Naive thymus-derived CD8-positive, alpha-beta T cell (primary cell): ENCODE results near the gene MEIKIN. TPM values are rescaled to one million over a fixed set of nuclear protein-coding genes. Genes with fewer than 3 reads are reported as not detected.

Experiments used
- polyA plus RNA-seq, 3 donors: library from polyadenylated mRNA; unstranded; fragments of 300-500 nt; fragmentation: Illumina TruSeq; gene quantifications; one replicate each; pipeline ENCODE4 v1.2.3, GENCODE V29; 2021
- total RNA-seq, 8 experiments: library from RNA in 2 of 8; stranded (reverse) in 2 of 8; gene quantifications; one replicate each; pipeline ENCODE4 v1.2.3 and lab custom pipeline; 2021 to 2026

The MEIKIN gene
- total and polyA plus RNA-seq, 5 experiments from 2014 or later: 2.7 to 2.8 TPM; not detected in 3

Other genes starting within 250 kb of the MEIKIN start
- 10 to 100 TPM; 35.2 to 38.1 TPM for gene FNIP1, start 148.6 kb downstream of the MEIKIN start, total RNA-seq
- 10 to 100 TPM in 2 of 3 donors, 1 to 10 TPM in 1; 6.7 to 11.8 (median 10.5) TPM for gene FNIP1, start 148.6 kb downstream of the MEIKIN start, polyA plus RNA-seq
- gene ACSL6, start 66.0 kb upstream of the MEIKIN start, total RNA-seq: 10 to 100 TPM; 40.0 to 41.8 TPM
- 10 to 100 TPM; 11.4 to 16.5 (median 14.0) TPM for gene ACSL6, start 66.0 kb upstream of the MEIKIN start, polyA plus RNA-seq
- not detected for gene IL3, start 115.0 kb upstream of the MEIKIN start, total RNA-seq
- gene IL3, start 115.0 kb upstream of the MEIKIN start, polyA plus RNA-seq: not detected
- gene CSF2, start 128.1 kb upstream of the MEIKIN start, total RNA-seq: not detected
- gene CSF2, start 128.1 kb upstream of the MEIKIN start, polyA plus RNA-seq: not detected